ENCODE results near the gene EHBP1.

EHBP1 gene

DNA sequence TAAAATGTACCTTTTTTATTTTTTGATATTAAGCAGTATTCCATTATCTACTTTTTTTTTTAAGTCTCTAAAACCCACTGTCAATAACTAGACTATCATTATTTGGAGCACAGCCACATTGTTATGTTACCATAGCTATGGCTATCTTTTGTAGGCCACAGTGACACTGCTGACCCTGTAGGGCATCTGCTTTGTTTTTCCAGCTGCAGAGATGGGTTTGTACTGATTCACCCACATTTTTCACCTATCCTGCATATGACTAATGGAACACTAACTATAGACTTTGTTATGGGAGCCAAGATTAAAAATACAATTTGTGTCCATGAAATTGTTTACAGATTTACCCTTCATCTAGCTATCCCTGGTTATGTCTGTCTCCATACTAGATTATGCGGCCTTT, 323.5 kb downstream of the EHBP1 start:
- TF ChIP-seq MYC (IDR thresholded peaks at IDR 0.05; ENCODE audit: low read depth, low read length), result no peak
- TF ChIP-seq, protein P1, sequence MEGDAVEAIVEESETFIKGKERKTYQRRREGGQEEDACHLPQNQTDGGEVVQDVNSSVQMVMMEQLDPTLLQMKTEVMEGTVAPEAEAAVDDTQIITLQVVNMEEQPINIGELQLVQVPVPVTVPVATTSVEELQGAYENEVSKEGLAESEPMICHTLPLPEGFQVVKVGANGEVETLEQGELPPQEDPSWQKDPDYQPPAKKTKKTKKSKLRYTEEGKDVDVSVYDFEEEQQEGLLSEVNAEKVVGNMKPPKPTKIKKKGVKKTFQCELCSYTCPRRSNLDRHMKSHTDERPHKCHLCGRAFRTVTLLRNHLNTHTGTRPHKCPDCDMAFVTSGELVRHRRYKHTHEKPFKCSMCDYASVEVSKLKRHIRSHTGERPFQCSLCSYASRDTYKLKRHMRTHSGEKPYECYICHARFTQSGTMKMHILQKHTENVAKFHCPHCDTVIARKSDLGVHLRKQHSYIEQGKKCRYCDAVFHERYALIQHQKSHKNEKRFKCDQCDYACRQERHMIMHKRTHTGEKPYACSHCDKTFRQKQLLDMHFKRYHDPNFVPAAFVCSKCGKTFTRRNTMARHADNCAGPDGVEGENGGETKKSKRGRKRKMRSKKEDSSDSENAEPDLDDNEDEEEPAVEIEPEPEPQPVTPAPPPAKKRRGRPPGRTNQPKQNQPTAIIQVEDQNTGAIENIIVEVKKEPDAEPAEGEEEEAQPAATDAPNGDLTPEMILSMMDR (IDR thresholded peaks at IDR 0.05; ENCODE audit: low read depth, low read length), result no peak
- H3K4me3 ChIP-seq (ENCODE audit: low read depth, low read length), result no peak overlapping the region
- no peak for DNase-seq (ENCODE audit: low read depth)

DNA sequence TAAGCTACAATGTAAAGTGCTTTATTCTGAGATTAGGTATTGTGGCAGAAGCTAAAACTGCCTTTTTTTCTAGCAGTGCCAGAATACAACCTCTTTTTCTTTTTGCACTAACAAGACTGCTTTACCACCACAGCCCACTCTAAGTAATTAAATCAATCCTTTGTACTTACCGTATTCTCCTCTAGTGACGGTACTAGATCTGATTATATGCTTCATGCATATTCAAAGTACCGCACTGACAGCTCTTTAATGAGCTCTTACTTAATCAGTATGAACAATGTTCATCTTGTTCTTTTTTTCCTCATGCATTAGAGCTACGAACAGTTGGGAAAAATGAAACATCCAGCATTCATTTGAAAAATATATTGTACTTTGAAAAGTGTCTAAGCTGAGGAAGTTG, 329.0 kb downstream of the EHBP1 start:
- TF ChIP-seq, protein P1 (IDR thresholded peaks at IDR 0.05; ENCODE audit: low read depth, low read length), result no peak
- TF ChIP-seq POLR2A (IDR thresholded peaks at IDR 0.05; ENCODE audit: extremely low read depth, insufficient read length) (no peak), MYC (IDR thresholded peaks at IDR 0.05; ENCODE audit: low read depth, low read length) (no peak)
- TF ChIP-seq, protein P2, sequence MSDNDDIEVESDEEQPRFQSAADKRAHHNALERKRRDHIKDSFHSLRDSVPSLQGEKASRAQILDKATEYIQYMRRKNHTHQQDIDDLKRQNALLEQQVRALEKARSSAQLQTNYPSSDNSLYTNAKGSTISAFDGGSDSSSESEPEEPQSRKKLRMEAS (IDR thresholded peaks at IDR 0.05; ENCODE audit: low read depth, low read length), result no peak

DNA sequence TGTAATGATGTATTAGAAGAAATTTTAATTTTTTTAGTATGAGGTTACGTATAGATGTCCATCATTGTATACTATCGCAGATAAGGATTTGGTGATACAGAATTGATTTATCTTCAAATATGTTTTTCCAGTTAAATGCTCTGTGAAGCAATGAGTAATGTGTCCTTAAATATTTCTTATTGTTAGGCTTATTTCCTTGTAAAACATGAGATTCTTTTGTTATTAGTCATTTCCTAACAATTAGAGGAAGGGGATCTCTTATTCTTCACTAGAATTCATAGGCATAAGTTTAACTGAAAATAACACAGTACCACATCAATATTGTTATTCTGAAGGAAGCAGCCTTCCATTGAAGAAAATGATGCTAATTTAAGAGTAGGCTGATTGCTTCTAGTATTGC, 329.7 kb downstream of the EHBP1 start:
- no peak for DNase-seq (ENCODE audit: low read depth)
- H3K4me3 ChIP-seq (ENCODE audit: low read depth, low read length), result no peak overlapping the region
- TF ChIP-seq, protein P2 (IDR thresholded peaks at IDR 0.05; ENCODE audit: low read depth, low read length), result no peak
- TF ChIP-seq, protein P1 (IDR thresholded peaks at IDR 0.05; ENCODE audit: low read depth, low read length), result no peak
- TF ChIP-seq MYC (IDR thresholded peaks at IDR 0.05; ENCODE audit: low read depth, low read length), result no peak
- no peak for TF ChIP-seq POLR2A (IDR thresholded peaks at IDR 0.05; ENCODE audit: extremely low read depth, insufficient read length)

More for the DNA sequence above, 329.0 kb downstream of the EHBP1 start:
- H3K4me3 ChIP-seq (ENCODE audit: low read depth, low read length), result no peak overlapping the region
- no peak for DNase-seq (ENCODE audit: low read depth)

DNA sequence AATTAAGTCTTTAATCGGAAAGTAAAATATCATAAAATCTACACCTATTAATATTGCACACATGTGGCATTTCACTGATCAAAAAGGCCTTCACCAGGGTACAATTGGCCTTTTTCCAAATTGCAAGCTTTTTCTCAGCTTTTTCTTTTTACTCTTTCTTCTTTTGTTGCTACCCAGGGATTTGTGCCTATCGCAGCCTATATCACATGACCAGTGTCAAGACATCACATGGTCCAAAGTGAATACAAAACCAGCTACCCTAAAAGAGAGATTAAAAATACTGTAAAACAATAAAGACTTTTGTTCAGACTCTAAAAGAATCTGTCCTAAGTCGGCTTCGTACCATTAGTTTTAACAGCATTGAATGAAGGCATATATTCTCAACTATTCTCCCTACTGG, 330.1 kb downstream of the EHBP1 start:
- TF ChIP-seq, protein P1 (IDR thresholded peaks at IDR 0.05; ENCODE audit: low read depth, low read length), result no peak
- TF ChIP-seq POLR2A (IDR thresholded peaks at IDR 0.05; ENCODE audit: extremely low read depth, insufficient read length), result no peak
- TF ChIP-seq, protein P2 (IDR thresholded peaks at IDR 0.05; ENCODE audit: low read depth, low read length), result no peak
- TF ChIP-seq MYC (IDR thresholded peaks at IDR 0.05; ENCODE audit: low read depth, low read length), result no peak
- H3K4me3 ChIP-seq (ENCODE audit: low read depth, low read length), result no peak overlapping the region
- no peak for DNase-seq (ENCODE audit: low read depth)

DNA sequence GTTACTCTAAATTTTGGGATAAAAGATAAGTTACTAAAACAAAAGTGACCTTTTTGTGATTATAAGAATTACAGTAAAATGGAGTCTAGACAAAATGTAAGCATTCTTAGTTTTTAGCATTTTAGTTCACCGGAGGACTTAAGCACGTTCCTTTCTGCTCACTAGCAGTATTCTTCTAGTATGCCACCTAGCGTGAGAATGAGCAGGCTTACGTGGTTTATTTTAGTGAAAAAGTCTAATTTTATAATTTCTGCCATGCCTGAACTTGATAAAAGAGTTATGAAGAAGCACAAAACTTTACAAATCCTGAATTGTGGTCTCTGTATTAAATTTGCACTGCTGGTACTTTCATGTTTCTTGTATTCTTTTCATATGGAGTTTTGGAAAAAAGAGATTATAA, 332.5 kb downstream of the EHBP1 start:
- TF ChIP-seq, protein P2 (IDR thresholded peaks at IDR 0.05; ENCODE audit: low read depth, low read length), result no peak
- no peak for TF ChIP-seq POLR2A (IDR thresholded peaks at IDR 0.05; ENCODE audit: extremely low read depth, insufficient read length)
- TF ChIP-seq, protein P1 (IDR thresholded peaks at IDR 0.05; ENCODE audit: low read depth, low read length), result no peak
- no peak for TF ChIP-seq MYC (IDR thresholded peaks at IDR 0.05; ENCODE audit: low read depth, low read length)
- DNase-seq (ENCODE audit: low read depth), result no peak
- H3K4me3 ChIP-seq (ENCODE audit: low read depth, low read length), result no peak overlapping the region

DNA sequence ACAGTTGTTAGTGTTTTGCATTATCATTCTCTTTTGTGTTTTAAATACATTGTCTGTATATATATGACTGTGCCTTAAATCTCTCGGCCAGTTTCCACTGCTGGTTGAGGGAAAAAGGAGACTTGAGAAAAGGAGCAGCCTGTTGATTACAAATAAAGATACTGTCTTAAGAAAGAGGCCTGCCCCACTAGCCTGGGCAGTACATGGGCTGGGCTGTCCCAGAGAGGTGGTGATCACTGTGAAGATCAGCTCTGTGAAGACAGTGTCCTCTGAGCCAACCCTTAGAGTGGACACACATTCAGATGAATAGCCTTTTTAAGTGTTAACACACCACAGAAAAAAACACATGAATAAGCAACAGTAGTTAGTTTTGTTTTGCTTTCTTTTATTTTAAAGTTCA, 335.1 kb downstream of the EHBP1 start:
- no peak for DNase-seq (ENCODE audit: low read depth)
- TF ChIP-seq MYC (IDR thresholded peaks at IDR 0.05; ENCODE audit: low read depth, low read length) (no peak), POLR2A (IDR thresholded peaks at IDR 0.05; ENCODE audit: extremely low read depth, insufficient read length) (no peak)
- TF ChIP-seq, protein P2 (IDR thresholded peaks at IDR 0.05; ENCODE audit: low read depth, low read length), result no peak
- TF ChIP-seq, protein P1 (IDR thresholded peaks at IDR 0.05; ENCODE audit: low read depth, low read length), result no peak
- no peak overlapping the region for H3K4me3 ChIP-seq (ENCODE audit: low read depth, low read length)
